Caco-2 (cell line): Measurements from ENCODE around the gene FHIT. TPM values are rescaled to one million over a fixed set of nuclear protein-coding genes. Genes with fewer than 3 reads are reported as not detected.

Experiments
- BruUV-seq: library from RNA; stranded (reverse); fragments of 400-500 nt; replicated peaks from 2 replicates; lab custom pipeline; 2021; lab: Mats Ljungman, UMichigan
- CTCF ChIA-PET: fragments of 300-600 bp; sonication (Branson Sonifier 250); formaldehyde crosslinking; loops from one replicate; lab custom pipeline; 2022; ENCODE audit warnings: antibody characterized with exemption; lab: Charles Lee
- POLR2A ChIA-PET: fragments of 300-600 bp; sonication (Branson Sonifier 250); formaldehyde crosslinking; loops from one replicate; lab custom pipeline; 2022; ENCODE audit warnings: antibody characterized with exemption; lab: Charles Lee
- DNase-seq, 2 experiments: peaks; one replicate each; pipeline versions ENCODE4 v3.0.0 to v3.0.0-alpha.2; 2020 to 2022
- H3K27me3 ChIP-seq: replicated peaks from 2 replicates; pipeline ENCODE4 v1.6.0; 2011; ENCODE audit warnings: low read length; ENCODE audit not compliant: control insufficient read depth, insufficient read depth
- H3K36me3 ChIP-seq: 2 replicates; pipeline ENCODE4 v1.5.1; 2011; ENCODE audit warnings: low read length; ENCODE audit not compliant: control insufficient read depth, insufficient read depth
- H3K4me1 ChIP-seq: fragments of 250-450 bp; sonication (Bioruptor Pico); 2 replicates; pipeline ENCODE4 v1.5.1; 2020; ENCODE audit warnings: mild to moderate bottlenecking
- H3K4me3 ChIP-seq: 2 replicates; pipeline ENCODE4 v1.5.1; 2011; ENCODE audit warnings: low read depth, mild to moderate bottlenecking, control low read depth, low read length
- H3K9me3 ChIP-seq: fragments of 250-450 bp; sonication (Bioruptor Pico); 2 replicates; pipeline ENCODE4 v1.5.1; 2020; ENCODE audit warnings: mild to moderate bottlenecking, moderate library complexity
- H3K27ac Mint-ChIP-seq: one replicate; pipeline ENCODE4 v1.8.0; 2022; ENCODE audit warnings: mixed read lengths; ENCODE audit not compliant: unreplicated experiment
- H3K27me3 Mint-ChIP-seq: one replicate; pipeline ENCODE4 v1.8.0; 2022; ENCODE audit warnings: mixed read lengths; ENCODE audit not compliant: insufficient read depth, unreplicated experiment
- H3K36me3 Mint-ChIP-seq: one replicate; pipeline ENCODE4 v1.8.0; 2022; ENCODE audit warnings: mild to moderate bottlenecking, mixed read lengths; ENCODE audit not compliant: insufficient read depth, unreplicated experiment
- H3K4me1 Mint-ChIP-seq: one replicate; pipeline ENCODE4 v1.8.0; 2022; ENCODE audit warnings: low read depth, mixed read lengths; ENCODE audit not compliant: unreplicated experiment
- H3K4me3 Mint-ChIP-seq: one replicate; pipeline ENCODE4 v1.8.0; 2022; ENCODE audit warnings: mild to moderate bottlenecking, moderate library complexity, mixed read lengths; ENCODE audit not compliant: unreplicated experiment
- H3K9me3 Mint-ChIP-seq: one replicate; pipeline ENCODE4 v1.8.0; 2022; ENCODE audit warnings: mixed read lengths; ENCODE audit not compliant: unreplicated experiment
- intact Hi-C: fragments of 100-400 bp; cut with micrococcal nuclease; formaldehyde crosslinking; loops from one replicate; pipeline ENCODE4 v1.10.0; 2022; ENCODE audit not compliant: unreplicated experiment
- total RNA-seq: library from RNA; stranded (reverse); gene quantifications from 2 replicates; pipeline ENCODE4 v1.2.3, GENCODE V29; 2022
- TF ChIP-seq, protein P1 (sequence below), 2 experiments: fragments of 200-600 bp in 1 of 2; IDR thresholded peaks; 1 replicate in 1 of 2; 2 replicates in 1 of 2; pipeline versions ENCODE4 v1.5.1 to v1.8.0; 2011 to 2022; ENCODE audit warnings: antibody characterized with exemption in 1 of 2, control low read depth in 1 of 2, inconsistent platforms in 1 of 2, low read depth in 1 of 2, low read length in 1 of 2, mild to moderate bottlenecking in 1 of 2, moderate library complexity in 1 of 2; ENCODE audit not compliant: insufficient read depth in 1 of 2, severe bottlenecking in 1 of 2, unreplicated experiment in 1 of 2

The FHIT gene
- total RNA-seq, 1 experiment from 2014 or later = 8.3 TPM

DNA sequence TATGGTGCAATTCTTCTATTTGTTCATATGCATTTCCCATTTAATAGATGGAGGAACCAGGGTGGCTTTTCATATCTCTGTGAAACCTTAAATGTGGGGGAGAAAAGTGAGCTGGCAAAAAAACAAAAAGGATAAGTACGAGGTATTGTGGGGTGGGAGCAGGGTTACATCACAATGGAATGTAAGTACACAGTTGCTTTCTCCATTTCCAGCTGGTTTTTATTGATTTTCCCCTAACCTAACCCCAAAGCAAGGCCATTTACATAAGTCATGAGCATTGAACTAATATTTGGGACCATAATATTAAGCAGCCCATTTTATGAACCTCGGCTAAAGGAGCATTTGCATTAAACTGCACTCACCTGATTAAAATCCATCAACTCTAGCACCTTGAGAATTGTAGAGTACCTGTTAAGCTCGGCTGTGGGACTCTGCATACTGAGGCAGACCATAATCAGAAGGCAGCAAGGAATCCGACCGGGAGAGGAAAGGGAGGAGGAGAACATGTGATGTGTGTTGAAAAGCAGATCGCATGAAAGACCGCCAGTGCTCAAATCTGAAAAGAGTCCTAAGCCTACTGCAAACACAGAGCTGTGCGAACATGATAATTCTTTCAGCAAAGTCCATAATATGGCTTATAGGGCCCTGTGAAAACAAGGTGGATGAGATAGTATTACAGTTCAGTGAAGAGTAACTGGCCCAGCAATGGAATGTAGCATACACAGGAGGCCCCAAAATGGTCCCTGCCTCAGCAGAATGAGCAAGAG is 513.4 kb downstream of the FHIT start:
- intact Hi-C loops = loop anchor here (1.0 to 2.0 kb wide), 3 partner anchors 45 to 229 kb away; no protein-coding TSS in a partner anchor
- H3K4me1 ChIP-seq = peaks cover 34% of the 10 kb centered on the region
- TF ChIP-seq, protein P1, sequence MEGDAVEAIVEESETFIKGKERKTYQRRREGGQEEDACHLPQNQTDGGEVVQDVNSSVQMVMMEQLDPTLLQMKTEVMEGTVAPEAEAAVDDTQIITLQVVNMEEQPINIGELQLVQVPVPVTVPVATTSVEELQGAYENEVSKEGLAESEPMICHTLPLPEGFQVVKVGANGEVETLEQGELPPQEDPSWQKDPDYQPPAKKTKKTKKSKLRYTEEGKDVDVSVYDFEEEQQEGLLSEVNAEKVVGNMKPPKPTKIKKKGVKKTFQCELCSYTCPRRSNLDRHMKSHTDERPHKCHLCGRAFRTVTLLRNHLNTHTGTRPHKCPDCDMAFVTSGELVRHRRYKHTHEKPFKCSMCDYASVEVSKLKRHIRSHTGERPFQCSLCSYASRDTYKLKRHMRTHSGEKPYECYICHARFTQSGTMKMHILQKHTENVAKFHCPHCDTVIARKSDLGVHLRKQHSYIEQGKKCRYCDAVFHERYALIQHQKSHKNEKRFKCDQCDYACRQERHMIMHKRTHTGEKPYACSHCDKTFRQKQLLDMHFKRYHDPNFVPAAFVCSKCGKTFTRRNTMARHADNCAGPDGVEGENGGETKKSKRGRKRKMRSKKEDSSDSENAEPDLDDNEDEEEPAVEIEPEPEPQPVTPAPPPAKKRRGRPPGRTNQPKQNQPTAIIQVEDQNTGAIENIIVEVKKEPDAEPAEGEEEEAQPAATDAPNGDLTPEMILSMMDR (IDR thresholded peaks at IDR 0.05; ENCODE audit: insufficient read depth in 1 of 2, low read depth in 1 of 2, low read length in 1 of 2, severe bottlenecking in 1 of 2, unreplicated experiment in 1 of 2) = no peak
- Mint-ChIP-seq H3K4me3 (peak overlapping the region; percentile 23), H3K27me3 (no peaks in the 10 kb centered on the region), H3K9me3 (peaks cover 12% of the 10 kb centered on the region), H3K4me1 (peaks cover 8% of the 10 kb centered on the region), H3K36me3 (no peaks in the 10 kb centered on the region), H3K27ac (peak overlapping the region; percentile 54)
- H3K27me3 ChIP-seq = no peaks in the 10 kb centered on the region
- BruUV-seq = no TSS peak
- H3K9me3 ChIP-seq = no peaks in the 10 kb centered on the region
- H3K36me3 ChIP-seq = no peaks in the 10 kb centered on the region
- peak; percentile 60 to 63 for DNase-seq
- POLR2A ChIA-PET = no interaction called here
- CTCF ChIA-PET = interaction anchor here (1.0 kb wide), 2 partner anchors 18 to 155 kb away, joined by 3 read pairs; no protein-coding TSS in a partner anchor
- H3K4me3 ChIP-seq = no peak overlapping the region

DNA sequence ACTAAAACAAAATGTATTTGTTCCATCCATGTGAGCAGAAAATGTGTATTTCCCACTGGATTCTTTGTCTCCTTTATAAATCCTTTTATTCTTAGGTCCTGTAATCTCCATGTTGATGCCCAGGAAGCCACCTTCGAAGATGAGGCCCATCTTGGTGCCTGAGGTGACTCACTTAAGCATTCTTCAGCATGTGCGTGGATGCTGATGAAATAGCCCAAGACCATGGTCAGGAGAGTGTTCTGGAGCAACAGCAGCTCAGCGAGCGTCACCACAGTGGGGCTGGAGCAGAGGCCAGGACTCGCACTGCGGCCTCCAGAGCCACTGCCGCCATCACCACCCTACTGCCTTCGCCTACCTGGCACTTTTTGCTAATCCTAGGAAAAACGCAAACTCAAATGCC is 520.9 kb downstream of the FHIT start:
- Mint-ChIP-seq H3K4me1 (no peaks in the 10 kb centered on the region), H3K27me3 (no peaks in the 10 kb centered on the region), H3K9me3 (peaks cover 12% of the 10 kb centered on the region), H3K36me3 (no peaks in the 10 kb centered on the region), H3K27ac (no peak overlapping the region), H3K4me3 (no peak overlapping the region)
- CTCF ChIA-PET = no interaction called here
- Histone ChIP-seq H3K36me3 (no peaks in the 10 kb centered on the region), H3K4me3 (no peak overlapping the region), H3K4me1 (no peaks in the 10 kb centered on the region), H3K27me3 (no peaks in the 10 kb centered on the region), H3K9me3 (no peaks in the 10 kb centered on the region)
- no peak for DNase-seq
- intact Hi-C loops = no loop called here
- no TSS peak for BruUV-seq
- POLR2A ChIA-PET = no interaction called here
- TF ChIP-seq, protein P1 (IDR thresholded peaks at IDR 0.05; ENCODE audit: insufficient read depth in 1 of 2, low read depth in 1 of 2, low read length in 1 of 2, severe bottlenecking in 1 of 2, unreplicated experiment in 1 of 2) = no peak

DNA sequence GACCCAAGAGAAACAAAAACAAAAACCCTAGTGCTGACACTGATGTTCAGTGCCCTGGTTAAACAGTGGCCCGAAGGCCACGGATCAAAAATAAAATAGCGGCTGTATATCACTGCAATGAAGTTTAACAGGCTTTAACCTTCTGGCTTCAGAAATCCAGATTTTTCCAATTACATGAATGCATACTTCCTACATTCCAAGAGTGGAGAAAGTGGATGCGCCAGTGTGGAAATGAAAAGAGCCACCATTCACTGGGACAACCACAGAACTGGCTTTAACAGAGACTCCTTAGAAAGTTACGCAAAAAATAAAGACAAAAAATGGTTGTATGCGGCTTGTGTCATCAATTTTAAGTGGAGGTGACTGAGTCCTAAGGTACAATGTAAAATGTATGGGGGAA is 522.2 kb downstream of the FHIT start:
- H3K36me3 ChIP-seq = no peaks in the 10 kb centered on the region
- Mint-ChIP-seq H3K4me3 (no peak overlapping the region), H3K27ac (no peak overlapping the region), H3K27me3 (no peaks in the 10 kb centered on the region), H3K4me1 (no peaks in the 10 kb centered on the region), H3K9me3 (peaks cover 12% of the 10 kb centered on the region), H3K36me3 (no peaks in the 10 kb centered on the region)
- CTCF ChIA-PET = no interaction called here
- no peaks in the 10 kb centered on the region for H3K4me1 ChIP-seq
- no TSS peak for BruUV-seq
- H3K4me3 ChIP-seq = no peak overlapping the region
- H3K9me3 ChIP-seq = no peaks in the 10 kb centered on the region
- intact Hi-C loops = no loop called here
- DNase-seq = no peak
- TF ChIP-seq, protein P1 (IDR thresholded peaks at IDR 0.05; ENCODE audit: insufficient read depth in 1 of 2, low read depth in 1 of 2, low read length in 1 of 2, severe bottlenecking in 1 of 2, unreplicated experiment in 1 of 2) = no peak
- no peaks in the 10 kb centered on the region for H3K27me3 ChIP-seq
- POLR2A ChIA-PET = no interaction called here
